ENCODE results near the gene CDYL2.

CDYL2 gene

GRCh38 chr16:80618862-80619648 lies 185.3 kb downstream of the CDYL2 start:
- DNase-seq = no peak

- no peak for DNase-seq
Observed at GRCh38 chr16:80616362-80616761, 188.0 kb downstream of the CDYL2 start.

GRCh38 chr16:80615735-80616134 lies 188.7 kb downstream of the CDYL2 start:
- no peak for DNase-seq

GRCh38 chr16:80614908-80615671 lies 189.3 kb downstream of the CDYL2 start:
- DNase-seq = no peak

- DNase-seq = no peak
Observed at GRCh38 chr16:80612461-80613017, 191.9 kb downstream of the CDYL2 start.

- DNase-seq = no peak
Observed at GRCh38 chr16:80611930-80612327, 192.5 kb downstream of the CDYL2 start.

- DNase-seq = no peak
Observed at GRCh38 chr16:80611171-80611929, 193.0 kb downstream of the CDYL2 start.

- no peak for DNase-seq
Observed at GRCh38 chr16:80610481-80611156, 193.8 kb downstream of the CDYL2 start.

GRCh38 chr16:80608946-80609345 lies 195.5 kb downstream of the CDYL2 start:
- DNase-seq = no peak

- DNase-seq = no peak
Observed at GRCh38 chr16:80607204-80607603, 197.2 kb downstream of the CDYL2 start.

- no peak for DNase-seq
Observed at GRCh38 chr16:80606221-80606766, 198.1 kb downstream of the CDYL2 start.

- DNase-seq = no peak
Observed at GRCh38 chr16:80604600-80605355, 199.6 kb downstream of the CDYL2 start.

- DNase-seq = no peak
Observed at GRCh38 chr16:80602894-80603293, 201.5 kb downstream of the CDYL2 start.

- DNase-seq = no peak
Observed at GRCh38 chr16:80601182-80601581, 203.2 kb downstream of the CDYL2 start.

- DNase-seq = no peak
Observed at GRCh38 chr16:80599466-80599865, 204.9 kb downstream of the CDYL2 start.

GRCh38 chr16:80596507-80597207 lies 207.7 kb downstream of the CDYL2 start:
- DNase-seq = no peak

- no peak for DNase-seq
Observed at GRCh38 chr16:80594756-80595155, 209.6 kb downstream of the CDYL2 start.

GRCh38 chr16:80592273-80592672 lies 212.1 kb downstream of the CDYL2 start:
- no peak for DNase-seq

GRCh38 chr16:80591071-80591915 lies 213.1 kb downstream of the CDYL2 start:
- DNase-seq = no peak

- DNase-seq = no peak
Observed at GRCh38 chr16:80587071-80587470, 217.3 kb downstream of the CDYL2 start.
